Endothelial cell of umbilical vein (primary cell): ENCODE results near the gene PLA2R1. TPM values are rescaled to one million over a fixed set of nuclear protein-coding genes. Genes with fewer than 3 reads are reported as not detected.

ENCODE experiments used
- BruUV-seq: library from RNA; stranded (reverse); fragments of 400-500 nt; replicated peaks from 2 replicates; lab custom pipeline; 2021; lab: Mats Ljungman, UMichigan
- CTCF ChIA-PET: fragments of 300-600, 350-600 bp; sonication (Branson Sonifier 250); formaldehyde crosslinking; loops from one replicate; lab custom pipeline; 2021; ENCODE audit warnings: antibody characterized with exemption, inconsistent platforms; lab: Charles Lee
- POLR2A ChIA-PET: fragments of 300-600, 350-600 bp; sonication (Branson Sonifier 250); formaldehyde crosslinking; loops from one replicate; lab custom pipeline; 2021; ENCODE audit warnings: antibody characterized with exemption, inconsistent platforms; lab: Charles Lee
- DNase-seq: peaks from one replicate; pipeline ENCODE4 v3.0.0-alpha.2; 2011; ENCODE audit warnings: low read depth, low spot score
- FAIRE-seq: peaks from 2 replicates; lab custom pipeline; 2011; peaks lifted over from hg19 to GRCh38; lab: Jason Lieb, UNC
- H2AFZ ChIP-seq: 2 replicates; pipeline ENCODE4 v1.6.0; 2012; ENCODE audit warnings: low read depth, low read length, control low read depth, inconsistent platforms
- H3K27ac ChIP-seq: 2 replicates; pipeline ENCODE4 v1.5.1; 2011; ENCODE audit warnings: low read depth, mild to moderate bottlenecking, control low read depth, low read length, moderate library complexity; ENCODE audit not compliant: insufficient read depth
- H3K27me3 ChIP-seq, 2 experiments: 2 replicates each; pipeline versions ENCODE4 v1.6.0 to v1.6.1; 2011; ENCODE audit warnings: low read length in 2 of 2, mixed read lengths in 1 of 2; ENCODE audit not compliant: control insufficient read depth in 2 of 2, insufficient read depth in 2 of 2
- H3K36me3 ChIP-seq, 2 experiments: 2 replicates in 1 of 2; 3 replicates in 1 of 2; pipeline ENCODE4 v1.5.1; 2011; ENCODE audit warnings: low read length in 2 of 2, mild to moderate bottlenecking in 1 of 2, moderate library complexity in 1 of 2; ENCODE audit not compliant: control insufficient read depth in 2 of 2, insufficient read depth in 2 of 2; ENCODE audit errors: extremely low read depth in 1 of 2
- H3K4me1 ChIP-seq: 3 replicates; pipeline ENCODE4 v1.5.1; 2011; ENCODE audit warnings: mild to moderate bottlenecking, low read length; ENCODE audit not compliant: control insufficient read depth, insufficient read depth; ENCODE audit errors: extremely low read depth
- H3K4me2 ChIP-seq: 2 replicates; pipeline ENCODE4 v1.6.1; 2011; ENCODE audit warnings: low read length, control low read depth, mixed read lengths; ENCODE audit not compliant: insufficient read depth
- H3K4me3 ChIP-seq, 3 experiments: fragments of 200-600 bp in 1 of 3; sonication (generic), shearing (Covaris generic) in 1 of 3; replicated peaks in 1 of 3; 2 replicates each; pipeline ENCODE4 v1.5.1; 2011 to 2016; ENCODE audit warnings: control low read depth in 3 of 3, low read length in 3 of 3, mild to moderate bottlenecking in 2 of 3, inconsistent platforms in 1 of 3, low read depth in 1 of 3, moderate library complexity in 1 of 3; ENCODE audit not compliant: insufficient read depth in 1 of 3
- H3K79me2 ChIP-seq: 2 replicates; pipeline ENCODE4 v1.6.0; 2012; ENCODE audit warnings: low read length, inconsistent platforms; ENCODE audit not compliant: control insufficient read depth, insufficient read depth
- H3K9ac ChIP-seq: replicated peaks from 2 replicates; pipeline ENCODE3; 2011; ENCODE audit warnings: low read length, control low read depth; ENCODE audit not compliant: insufficient read depth; ENCODE audit errors: extremely low read depth
- H3K9me1 ChIP-seq: replicated peaks from 3 replicates; pipeline ENCODE4 v1.6.0; 2011; ENCODE audit warnings: mild to moderate bottlenecking, low read length; ENCODE audit not compliant: control insufficient read depth, insufficient read depth; ENCODE audit errors: extremely low read depth
- H3K9me3 ChIP-seq: replicated peaks from 2 replicates; pipeline ENCODE4 v1.5.1; 2012; ENCODE audit warnings: low read length, inconsistent platforms; ENCODE audit not compliant: control insufficient read depth, insufficient read depth
- H4K20me1 ChIP-seq: replicated peaks from 2 replicates; pipeline ENCODE3; 2011; ENCODE audit warnings: mild to moderate bottlenecking, low read length; ENCODE audit not compliant: control insufficient read depth, insufficient read depth; ENCODE audit errors: extremely low read depth
- EZH2 ChIP-seq: IDR thresholded peaks from 2 replicates; pipeline ENCODE4 v1.6.1; 2012; ENCODE audit warnings: borderline replicate concordance, low read depth, mild to moderate bottlenecking, moderate library complexity, low read length, inconsistent platforms; ENCODE audit not compliant: severe bottlenecking
- FOS ChIP-seq: IDR thresholded peaks from 2 replicates; pipeline ENCODE4 v1.6.1; 2011; ENCODE audit warnings: mild to moderate bottlenecking, low read length, moderate library complexity, borderline replicate concordance; ENCODE audit not compliant: insufficient read depth
- GATA2 ChIP-seq: IDR thresholded peaks from 2 replicates; pipeline ENCODE4 v1.7.0; 2011; ENCODE audit warnings: low read depth, mild to moderate bottlenecking, moderate library complexity, mixed read lengths, low read length; ENCODE audit not compliant: insufficient read length, insufficient read depth
- JUN ChIP-seq: IDR thresholded peaks from 2 replicates; pipeline ENCODE4 v1.6.1; 2011; ENCODE audit warnings: borderline replicate concordance, low read depth; ENCODE audit not compliant: insufficient read length, insufficient read depth
- MYC ChIP-seq: IDR thresholded peaks from one replicate; pipeline ENCODE4 v1.6.1; 2011; ENCODE audit warnings: mild to moderate bottlenecking, low read depth, low read length
- POLR2A ChIP-seq: IDR thresholded peaks from 2 replicates; pipeline ENCODE4 v1.6.1; 2012; ENCODE audit warnings: low read depth, mild to moderate bottlenecking, control low read depth, low read length
- POLR2AphosphoS5 ChIP-seq: IDR thresholded peaks from 2 replicates; pipeline ENCODE4 v1.6.1; 2012; ENCODE audit warnings: low read depth, mild to moderate bottlenecking, control low read depth, low read length, moderate library complexity; ENCODE audit not compliant: insufficient read depth
- dilution Hi-C: fragments of 300-500 bp; cut with MboI; formaldehyde crosslinking; loops from one replicate; pipeline ENCODE4 v1.15.0; 2019; ENCODE audit warnings: low sequenced_read_pairs; ENCODE audit not compliant: extremely low pct_ligation_motif_present
- intact Hi-C: fragments of 100-400 bp; cut with micrococcal nuclease; formaldehyde crosslinking; loops from one replicate; pipeline ENCODE4 v1.10.0; 2022
- polyA plus RNA-seq, 4 experiments: library from polyadenylated mRNA; depleted of rRNA in 3 of 4; stranded (reverse) in 3 of 4; unstranded in 1 of 4; fragments of >200 nt; gene quantifications; 2 replicates each; pipeline versions ENCODE4 v1.2.1 to v1.2.3, GENCODE V29; 2011 to 2012; ENCODE audit warnings: missing spikeins in 1 of 4
- total RNA-seq: library from RNA; stranded (reverse); gene quantifications from 2 replicates; pipeline ENCODE4 v1.2.3, GENCODE V29; 2021
- TF ChIP-seq, protein P1 (sequence below): IDR thresholded peaks from 2 replicates; pipeline ENCODE4 v1.6.1; 2011; ENCODE audit not compliant: insufficient read depth, insufficient read length
- TF ChIP-seq, protein P2 (sequence below), 2 donors: IDR thresholded peaks; 1 replicate in 1 of 2; 2 replicates in 1 of 2; pipeline ENCODE4 v1.5.1; 2011; ENCODE audit warnings: low read length in 2 of 2, mild to moderate bottlenecking in 2 of 2, moderate library complexity in 2 of 2, control low read depth in 1 of 2, inconsistent platforms in 1 of 2, low read depth in 1 of 2; ENCODE audit not compliant: insufficient read depth in 1 of 2; ENCODE audit errors: extremely low read depth in 1 of 2

The PLA2R1 gene
- total and polyA plus RNA-seq, 2 donors (not counting 3 experiments of a cell fraction or from before 2014, with no cell fraction given) = 6.9 to 14.4 TPM

DNA sequence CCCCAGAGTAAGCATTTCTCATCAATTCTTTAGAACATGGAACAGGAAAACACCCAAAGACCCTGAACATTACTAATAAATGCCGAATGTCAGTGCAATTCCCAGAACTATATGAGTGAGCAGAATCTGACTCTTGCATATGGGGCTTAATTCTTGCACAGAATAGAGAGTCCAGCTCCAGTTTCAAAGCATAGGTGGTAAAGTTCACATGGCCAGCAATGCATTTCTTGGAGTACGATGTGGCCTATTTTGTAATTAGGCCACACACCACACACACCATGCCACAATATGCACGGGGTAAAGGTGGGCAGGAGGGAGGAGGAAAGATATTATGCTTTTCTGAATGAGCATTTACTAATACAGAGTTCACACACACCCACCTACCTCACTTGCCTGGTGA lies 56.5 kb downstream of the PLA2R1 start:
- CTCF ChIA-PET = no interaction called here
- FAIRE-seq = no peak
- TF ChIP-seq MYC (no peak), FOS (no peak), POLR2AphosphoS5 (no peak), POLR2A (no peak), JUN (no peak), GATA2 (no peak), EZH2 (no peak)
- TF ChIP-seq, protein P1, sequence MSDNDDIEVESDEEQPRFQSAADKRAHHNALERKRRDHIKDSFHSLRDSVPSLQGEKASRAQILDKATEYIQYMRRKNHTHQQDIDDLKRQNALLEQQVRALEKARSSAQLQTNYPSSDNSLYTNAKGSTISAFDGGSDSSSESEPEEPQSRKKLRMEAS = no peak
- TF ChIP-seq, protein P2, sequence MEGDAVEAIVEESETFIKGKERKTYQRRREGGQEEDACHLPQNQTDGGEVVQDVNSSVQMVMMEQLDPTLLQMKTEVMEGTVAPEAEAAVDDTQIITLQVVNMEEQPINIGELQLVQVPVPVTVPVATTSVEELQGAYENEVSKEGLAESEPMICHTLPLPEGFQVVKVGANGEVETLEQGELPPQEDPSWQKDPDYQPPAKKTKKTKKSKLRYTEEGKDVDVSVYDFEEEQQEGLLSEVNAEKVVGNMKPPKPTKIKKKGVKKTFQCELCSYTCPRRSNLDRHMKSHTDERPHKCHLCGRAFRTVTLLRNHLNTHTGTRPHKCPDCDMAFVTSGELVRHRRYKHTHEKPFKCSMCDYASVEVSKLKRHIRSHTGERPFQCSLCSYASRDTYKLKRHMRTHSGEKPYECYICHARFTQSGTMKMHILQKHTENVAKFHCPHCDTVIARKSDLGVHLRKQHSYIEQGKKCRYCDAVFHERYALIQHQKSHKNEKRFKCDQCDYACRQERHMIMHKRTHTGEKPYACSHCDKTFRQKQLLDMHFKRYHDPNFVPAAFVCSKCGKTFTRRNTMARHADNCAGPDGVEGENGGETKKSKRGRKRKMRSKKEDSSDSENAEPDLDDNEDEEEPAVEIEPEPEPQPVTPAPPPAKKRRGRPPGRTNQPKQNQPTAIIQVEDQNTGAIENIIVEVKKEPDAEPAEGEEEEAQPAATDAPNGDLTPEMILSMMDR (IDR thresholded peaks at IDR 0.05; ENCODE audit: extremely low read depth in 1 of 2, insufficient read depth in 1 of 2, low read depth in 1 of 2, low read length in 2 of 2) = no peak

More for the DNA sequence above, 56.5 kb downstream of the PLA2R1 start:
- no peaks in the 10 kb centered on the region for H3K9me3 ChIP-seq
- BruUV-seq = no TSS peak
- POLR2A ChIA-PET = no interaction called here
- no peak for DNase-seq
- no peaks in the 10 kb centered on the region for H3K79me2 ChIP-seq
- no peak overlapping the region for H3K27ac ChIP-seq
- intact Hi-C loops = no loop called here
- no peak overlapping the region for H3K9ac ChIP-seq
- no peaks in the 10 kb centered on the region for H3K4me1 ChIP-seq
- H3K27me3 ChIP-seq = no peaks in the 10 kb centered on the region
- H4K20me1 ChIP-seq = no peaks in the 10 kb centered on the region
- H3K9me1 ChIP-seq = no peaks in the 10 kb centered on the region
- dilution Hi-C loops = no loop called here
- H3K4me2 ChIP-seq = no peak overlapping the region
- H3K4me3 ChIP-seq = no peak overlapping the region
- H2AFZ ChIP-seq = no peak overlapping the region
- H3K36me3 ChIP-seq = peaks cover 0 to 9% of the 10 kb centered on the region in 2 experiments
